Effector CD8-positive, alpha-beta T cell (primary cell): ENCODE data around the gene FBXW9.
A peak's percentile ranks its signal among the peaks of the same experiment; 100 is the strongest.
"Not testable (repeated sequence)": the region's sequence is repeated elsewhere in the genome, so short reads cannot be mapped to it uniquely, and the experiment has no call there.

Experiments
- DNase-seq: peaks from one replicate; lab custom pipeline; 2025; lab: John Stamatoyannopoulos, UW
- total RNA-seq, 4 experiments: gene quantifications; one replicate each; lab custom pipeline; 2026; lab: John Stamatoyannopoulos, UW

The FBXW9 gene
- 3.8 to 6.3 (median 5.5) reads per million in 4 experiments for total RNA-seq

DNA sequence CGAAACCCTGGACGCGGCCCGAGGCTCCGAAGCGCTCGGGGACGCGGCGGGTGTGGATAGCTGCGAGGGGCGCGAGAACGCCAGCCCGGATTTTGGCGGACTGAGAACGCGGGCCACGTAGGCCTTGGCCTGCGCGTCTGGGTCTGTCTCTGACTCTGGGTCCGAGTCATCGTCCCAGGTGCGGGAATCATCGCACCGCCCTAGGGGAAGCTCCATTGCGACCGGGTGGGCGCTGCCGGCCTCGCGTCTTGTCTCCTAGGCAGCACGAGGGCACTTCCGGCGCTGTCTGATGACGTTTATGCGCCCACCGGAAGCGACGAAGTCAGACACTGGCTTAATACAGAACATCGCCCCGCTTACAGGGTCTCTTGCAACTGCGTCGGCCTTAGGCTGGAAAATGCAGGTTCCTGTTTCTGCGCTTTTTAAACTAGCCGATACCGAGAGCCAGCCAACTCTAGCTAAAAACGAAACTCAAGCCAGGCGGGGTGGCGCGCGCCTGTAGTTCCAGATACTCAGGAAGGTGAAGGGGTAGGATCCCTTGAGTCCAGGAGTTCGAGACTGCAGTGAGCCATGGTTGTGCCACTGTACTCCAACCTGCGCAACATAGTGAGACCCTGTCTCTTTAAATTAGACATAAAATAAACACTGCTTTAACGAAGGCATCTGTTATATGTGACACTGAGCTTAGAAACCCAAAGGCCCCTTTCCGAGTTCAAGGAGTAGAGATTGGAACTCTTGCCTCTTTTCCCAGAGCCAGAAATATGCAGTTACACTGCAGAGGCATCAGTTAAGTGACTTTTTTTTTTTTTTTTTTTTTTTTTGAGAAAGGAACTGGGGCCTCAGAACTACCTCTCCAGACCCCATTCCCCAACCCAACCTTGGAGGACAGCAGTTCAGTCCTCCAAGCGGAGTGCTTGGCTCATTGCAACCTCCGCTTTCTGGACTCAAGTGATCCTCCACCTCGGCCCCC lies at the start of gene FBXW9:
Gene FBXW9 (minus strand): TSS at position 266 of the 970 bp plus-strand sequence. CDS start 50 bp downstream, at position 216.
- DNase-seq: peak; percentile 95

- DNase-seq: no peak
These were observed 48.9 kb upstream of the FBXW9 start for GRCh38 chr19:12745166-12745897.

- DNase-seq: no peak
These were observed 41.5 kb upstream of the FBXW9 start for GRCh38 chr19:12737835-12738351.

GRCh38 chr19:12736995-12737834 lies 40.8 kb upstream of the FBXW9 start, which contains the start of gene GET3:
Gene GET3 (plus strand): TSS chr19:12737497. CDS start chr19:12737506, 9 bp downstream.
- DNase-seq: peak; percentile 70

DNA sequence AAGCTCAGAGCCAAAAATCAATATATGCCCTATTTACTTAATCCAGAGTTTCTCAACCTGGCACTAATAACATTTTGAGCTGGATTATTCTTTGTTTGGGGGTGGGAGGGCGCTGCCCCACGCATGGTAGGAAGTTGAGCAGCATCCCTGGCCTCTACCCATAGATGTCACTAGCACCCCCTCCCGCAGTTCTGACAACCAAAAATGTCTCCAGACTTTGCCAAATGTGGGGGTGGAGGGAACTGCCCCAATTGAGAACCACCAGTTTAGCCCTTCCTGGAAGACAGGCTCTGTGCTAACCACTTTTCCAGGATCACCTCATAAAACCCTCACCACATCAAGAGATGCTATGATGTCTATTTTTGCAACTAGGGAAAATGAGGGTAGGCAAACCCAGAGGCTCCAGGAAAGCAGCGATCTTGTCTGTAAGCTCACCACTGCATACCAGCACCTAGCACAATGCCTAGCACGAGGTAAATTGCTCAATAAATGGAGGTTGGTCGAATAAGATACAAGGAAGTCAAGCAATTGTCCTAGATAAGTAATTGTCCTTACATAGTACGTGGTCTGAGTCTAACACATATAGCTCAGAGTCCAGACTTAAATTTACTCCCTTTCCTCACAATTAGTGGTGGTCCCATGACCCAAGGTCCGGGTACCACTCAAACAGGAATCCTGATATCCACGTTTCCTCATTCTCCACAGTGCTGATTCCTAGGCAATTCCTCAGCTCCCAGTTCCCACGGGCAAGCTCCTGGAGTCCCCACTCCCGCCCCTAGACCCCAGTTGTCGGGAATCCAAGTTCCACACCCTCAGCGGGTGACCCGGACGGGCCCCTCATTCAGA lies 37.2 kb upstream of the FBXW9 start:
- peak; percentile 13 for DNase-seq

DNA sequence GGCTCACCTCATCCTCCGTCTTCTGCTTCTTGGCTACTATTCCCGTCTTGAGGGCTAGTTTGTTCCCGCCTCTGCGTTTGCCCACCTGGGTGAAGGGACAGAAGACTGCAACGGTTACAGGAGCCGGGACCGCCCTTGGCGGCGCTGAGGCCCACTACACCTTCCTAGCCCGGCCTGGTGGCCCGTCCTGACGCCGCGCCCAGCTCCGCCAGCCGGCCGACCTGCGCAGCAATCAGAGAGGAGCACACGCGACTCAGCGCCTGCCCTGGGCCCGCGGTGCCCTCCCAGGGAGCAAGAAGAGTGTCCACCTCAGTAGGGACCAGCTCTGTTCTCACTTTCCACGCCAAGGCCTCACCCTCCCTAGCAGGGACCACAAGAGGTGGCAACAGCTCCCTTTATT lies 34.9 kb upstream of the FBXW9 start:
- no peak for DNase-seq

- no peak for DNase-seq
These were observed 33.6 kb upstream of the FBXW9 start for GRCh38 chr19:12730064-12730463.

- no peak for DNase-seq
These were observed 31.5 kb upstream of the FBXW9 start for GRCh38 chr19:12727745-12728433.

- no peak for DNase-seq
These were observed 30.5 kb upstream of the FBXW9 start for GRCh38 chr19:12726988-12727316.

DNA sequence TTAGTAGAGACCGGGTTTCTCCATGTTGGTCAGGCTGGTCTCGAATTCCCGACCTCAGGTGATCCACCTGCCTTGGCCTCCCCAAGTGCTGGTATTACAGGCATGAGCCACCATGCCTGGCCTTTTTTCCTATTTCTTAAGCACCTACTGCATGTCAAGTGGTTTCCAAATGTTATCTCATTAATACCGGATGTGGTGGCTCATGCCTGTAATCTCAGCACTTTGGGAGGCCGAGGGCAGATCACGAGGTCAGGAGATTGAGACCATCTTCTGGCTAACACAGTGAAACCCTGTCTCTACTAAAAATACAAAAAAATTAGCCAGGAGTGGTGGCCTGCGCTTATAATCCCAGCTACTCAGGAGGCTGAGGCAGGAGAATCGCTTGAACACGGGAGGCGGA lies 29.2 kb upstream of the FBXW9 start:
- not testable (repeated sequence) for DNase-seq

DNA sequence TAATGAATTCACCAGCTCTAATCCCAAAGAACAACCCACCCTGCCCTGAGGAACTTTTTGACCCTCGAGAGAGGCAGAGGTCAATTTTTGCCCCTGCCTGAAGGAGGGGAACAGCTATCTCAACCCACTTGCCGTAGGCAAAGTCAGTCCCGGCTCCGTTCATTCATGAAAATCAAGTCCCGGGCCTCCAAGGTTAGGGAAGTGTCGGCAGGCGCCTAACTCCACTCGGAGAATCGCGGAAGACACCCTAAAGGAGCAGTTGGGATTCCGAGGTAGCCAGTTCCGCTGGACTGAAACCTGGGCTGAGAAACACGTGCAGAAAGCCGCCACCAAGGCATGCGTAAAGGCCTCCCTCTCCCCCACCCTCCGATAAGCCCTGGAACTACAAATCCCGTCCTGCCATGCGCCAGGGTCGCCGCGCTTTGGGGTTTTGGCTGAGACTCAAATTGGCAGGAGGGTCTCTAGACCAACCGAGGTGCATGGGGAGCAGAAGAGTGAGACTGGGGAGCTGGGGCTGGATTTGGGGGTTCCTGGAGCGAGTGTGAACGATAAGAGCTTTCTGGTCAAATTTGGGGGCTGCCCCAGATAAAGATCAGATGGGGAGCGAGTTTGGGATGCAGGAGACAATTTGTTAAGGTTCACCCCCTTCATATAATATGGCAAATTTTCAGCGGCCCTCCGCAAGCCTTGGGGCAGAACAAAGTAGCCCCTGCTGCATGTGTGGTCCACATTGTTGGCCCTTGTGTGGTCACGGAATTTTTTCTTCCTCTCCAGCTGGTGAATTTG lies 27.4 kb upstream of the FBXW9 start, which contains the start of gene TNPO2:
Gene TNPO2 (minus strand): TSS at position 292 of the 786 bp plus-strand sequence. CDS start 2,955 bp downstream, outside the sequence.
- peak; percentile 19 for DNase-seq

- DNase-seq: no peak
These were observed 26.9 kb upstream of the FBXW9 start for GRCh38 chr19:12723381-12723640.

- DNase-seq: peak; percentile 88
These were observed 26.3 kb upstream of the FBXW9 start for GRCh38 chr19:12722566-12723380.

DNA sequence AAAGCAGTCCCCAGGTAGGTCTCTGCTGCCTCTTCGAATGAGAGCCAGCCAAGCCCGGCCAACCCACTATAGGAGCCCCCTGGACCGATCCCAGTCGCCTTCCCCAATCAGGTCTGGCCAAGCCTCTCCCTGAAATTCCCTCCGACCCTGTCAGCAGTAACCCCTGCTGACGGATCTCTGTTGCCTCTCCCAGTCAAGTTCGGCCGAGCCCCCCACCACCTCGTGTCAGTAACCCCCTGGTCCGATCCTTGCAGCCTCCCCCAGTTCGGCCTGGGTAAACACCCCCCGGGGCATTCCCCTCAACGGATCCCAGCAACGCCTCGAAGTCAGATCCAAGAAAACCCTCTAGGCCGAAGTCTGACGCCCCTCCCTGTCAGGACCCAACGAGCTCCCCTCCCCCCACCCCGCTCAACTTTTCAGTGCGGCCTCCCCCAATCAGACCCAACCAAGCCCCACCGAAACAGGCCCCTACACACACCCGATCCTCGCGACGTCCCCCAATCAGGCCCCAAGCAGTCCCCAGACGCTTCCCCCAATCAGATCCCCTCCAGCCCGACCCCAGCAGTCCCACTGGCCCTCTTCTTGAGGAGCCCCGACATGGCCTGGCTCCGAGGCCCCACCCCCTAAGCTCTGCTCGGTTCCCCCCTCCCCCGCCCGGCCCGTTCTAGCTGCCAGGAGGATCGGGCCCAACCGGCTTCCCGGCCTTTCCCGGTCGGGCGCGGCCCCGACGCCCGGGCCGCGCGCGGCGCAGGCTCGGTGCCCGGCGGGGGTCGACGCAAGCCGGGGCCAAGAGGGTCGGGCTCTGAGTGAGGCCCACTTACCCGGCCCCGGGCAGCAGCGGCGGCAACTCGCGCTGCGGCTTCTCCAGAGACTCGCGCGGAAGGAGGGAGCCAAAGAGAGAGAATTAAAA lies 25.5 kb upstream of the FBXW9 start:
- peak; percentile 49 for DNase-seq

GRCh38 chr19:12720851-12721655 lies 24.6 kb upstream of the FBXW9 start:
- DNase-seq: no peak

DNA sequence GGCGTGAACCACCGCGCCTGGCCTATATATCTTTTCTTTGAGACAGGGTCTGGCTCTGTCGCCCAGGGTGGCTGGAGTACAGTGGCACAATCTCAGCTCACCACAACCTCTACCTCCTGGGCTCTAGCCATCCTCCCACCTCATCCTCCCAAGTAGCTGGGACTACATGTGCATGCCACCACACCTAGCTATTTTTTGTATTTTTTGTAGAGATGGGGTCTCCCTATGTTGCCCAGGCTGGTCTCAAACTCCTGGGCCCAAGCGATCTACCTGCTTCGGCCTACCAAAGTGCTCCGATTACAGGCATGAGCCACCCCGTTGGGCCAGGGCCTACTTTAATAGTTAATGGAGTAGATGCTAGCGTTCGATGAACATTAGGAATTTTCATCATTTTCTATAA lies 23.9 kb upstream of the FBXW9 start:
- DNase-seq: no peak

- DNase-seq: no peak
These were observed 19.5 kb upstream of the FBXW9 start for GRCh38 chr19:12715929-12716328.
